NOMO-1 treated with DMSO at 0.1 percent for 48 hours (cell line): Measurements from ENCODE around the gene PLA2R1.

Source experiments
- DNase-seq: peaks from one replicate; lab custom pipeline; 2025; ENCODE audit not compliant: unreplicated experiment; lab: John Stamatoyannopoulos, UW

PLA2R1 gene

DNA sequence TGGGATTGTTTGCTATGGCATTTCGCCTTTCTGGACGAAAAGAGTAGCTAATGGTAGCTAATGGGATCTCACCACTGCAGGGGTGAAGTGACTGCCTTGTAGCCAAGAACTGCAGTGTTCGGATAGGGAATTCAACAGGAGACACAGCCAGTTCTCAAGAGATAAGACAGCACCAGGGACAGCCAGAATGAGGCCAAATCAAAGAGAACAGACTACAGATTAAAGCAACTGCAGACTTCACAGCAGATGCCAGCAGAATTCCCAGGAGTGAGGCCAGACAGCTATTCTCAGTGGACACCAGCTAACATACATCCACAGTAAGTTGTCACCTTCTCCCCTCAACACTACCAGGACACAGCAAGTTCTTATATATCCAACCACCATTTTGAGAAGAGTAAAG is 124.0 kb downstream of the PLA2R1 start:
- no peak for DNase-seq

DNA sequence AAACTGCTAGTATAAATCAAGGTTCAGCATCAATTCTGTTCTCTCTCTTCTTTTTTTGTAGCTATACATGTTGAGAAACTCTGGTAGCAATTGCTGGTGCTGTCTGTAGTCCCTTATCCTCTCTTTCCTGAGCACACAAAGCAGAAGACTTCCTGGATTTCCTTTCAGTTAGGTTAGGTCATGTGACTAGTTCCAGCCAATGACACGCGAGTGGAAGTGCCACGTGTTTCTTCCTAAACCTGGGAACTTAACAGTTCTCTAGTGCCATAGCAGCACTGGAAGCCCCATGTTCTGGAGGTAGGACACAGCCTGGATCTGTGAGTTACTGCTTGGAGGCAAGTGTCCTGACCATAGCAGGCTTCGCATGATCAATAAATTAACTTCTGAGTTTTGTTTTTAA is 125.9 kb downstream of the PLA2R1 start:
- no peak for DNase-seq

DNA sequence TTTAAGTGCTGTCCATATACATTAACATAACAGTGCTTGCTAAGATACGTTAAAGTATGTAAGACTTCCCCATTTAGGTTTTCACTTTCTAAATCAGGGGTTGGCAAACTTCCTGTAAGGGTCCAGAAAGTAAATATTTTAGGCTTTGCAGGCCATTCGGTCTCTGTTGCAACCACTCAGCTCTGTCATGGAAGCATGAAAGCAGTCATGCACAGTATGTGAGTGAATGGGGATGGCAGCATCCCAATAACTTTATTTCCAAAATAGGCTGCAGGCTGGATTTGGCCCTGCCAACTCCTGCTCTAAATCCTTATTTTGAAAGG is 128.7 kb downstream of the PLA2R1 start:
- DNase-seq, result peak; percentile 94

DNA sequence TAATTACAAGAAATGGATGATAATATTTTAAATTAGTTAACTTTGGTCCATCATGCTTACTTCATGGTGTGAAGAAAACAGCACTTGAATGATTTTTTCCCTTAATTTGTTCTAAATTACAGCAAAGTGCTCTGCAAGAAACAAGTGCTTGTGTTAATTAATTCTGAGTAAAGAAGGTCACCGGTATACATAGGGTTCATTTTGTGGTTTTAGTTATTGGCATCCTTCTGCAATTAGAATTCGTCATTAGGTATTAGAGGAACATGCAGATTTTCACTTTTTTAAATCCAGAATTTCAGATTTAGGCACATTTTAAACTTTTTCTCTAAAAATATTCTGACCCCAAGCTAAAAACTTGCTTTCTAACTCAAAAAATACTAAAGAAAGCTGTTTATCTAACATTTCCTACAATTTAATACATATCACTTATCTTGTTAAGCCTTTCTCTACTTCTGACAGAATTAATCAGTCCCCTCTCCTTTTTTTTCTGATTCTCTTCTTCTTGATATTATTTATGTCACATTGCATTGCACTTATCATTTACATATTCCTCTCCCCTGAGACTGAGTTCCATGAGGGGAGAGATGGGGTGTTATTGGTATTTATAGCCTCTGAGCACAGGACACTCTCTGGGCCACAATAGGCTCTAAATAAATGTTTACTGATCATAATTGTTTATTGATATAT is 129.2 kb downstream of the PLA2R1 start:
- DNase-seq, result peak; percentile 30

DNA sequence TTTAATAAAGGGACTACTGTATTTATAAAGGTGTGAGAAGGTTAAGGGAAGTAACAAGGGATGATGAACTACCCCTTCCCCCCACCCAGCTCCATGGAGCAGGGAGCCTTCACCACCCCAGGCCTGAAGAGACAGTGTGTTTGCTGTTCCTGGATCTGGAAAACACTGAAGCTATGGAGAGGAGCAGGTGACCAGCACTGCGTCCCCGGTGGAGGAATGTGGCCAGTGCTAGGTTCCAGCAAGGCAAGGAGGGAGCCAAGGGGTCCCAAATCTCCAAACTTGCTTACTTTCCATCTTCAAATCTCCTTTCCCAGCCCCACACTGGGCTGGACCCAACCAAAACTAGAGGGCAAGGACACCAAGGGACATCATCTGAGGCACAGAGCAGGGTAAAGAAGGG is 135.7 kb downstream of the PLA2R1 start:
- DNase-seq, result no peak

DNA sequence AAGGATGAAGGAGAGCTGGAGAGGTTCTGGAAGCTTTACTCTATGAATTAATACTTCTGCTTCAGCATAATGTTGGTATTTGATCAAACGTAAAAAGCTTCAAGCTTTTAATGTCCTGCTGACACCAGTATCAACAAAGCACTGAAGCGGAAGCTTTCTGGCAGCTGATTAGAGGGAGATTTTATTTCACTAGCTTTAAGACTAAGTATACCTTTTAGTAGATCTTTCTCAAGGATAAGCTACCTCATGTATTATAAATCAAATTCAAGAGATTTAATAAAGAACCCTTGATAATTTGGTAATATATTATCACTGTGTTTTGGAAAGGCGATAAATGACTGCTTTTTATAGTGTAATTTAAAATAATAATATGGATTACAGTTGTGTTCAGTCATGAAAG is 136.4 kb downstream of the PLA2R1 start:
- no peak for DNase-seq

DNA sequence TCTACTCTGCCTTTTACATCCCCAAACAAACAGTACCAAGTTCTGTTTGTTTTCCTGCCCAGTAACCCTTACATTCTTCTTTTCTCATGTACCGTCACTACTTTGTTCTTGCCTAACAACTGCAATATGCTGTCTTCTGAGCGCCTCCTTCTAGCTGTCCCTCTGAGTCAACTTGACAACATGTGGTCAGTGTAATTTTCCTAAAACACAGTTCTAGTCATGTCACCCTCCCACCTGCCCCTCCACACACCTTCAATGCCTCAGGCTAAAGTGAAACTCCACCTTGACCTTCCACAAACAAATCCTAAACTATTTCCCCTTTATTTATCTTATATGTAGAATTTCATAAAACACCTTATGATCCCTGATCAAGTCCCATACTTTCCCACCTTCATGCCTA is 139.9 kb downstream of the PLA2R1 start:
- DNase-seq, result peak; percentile 7

DNA sequence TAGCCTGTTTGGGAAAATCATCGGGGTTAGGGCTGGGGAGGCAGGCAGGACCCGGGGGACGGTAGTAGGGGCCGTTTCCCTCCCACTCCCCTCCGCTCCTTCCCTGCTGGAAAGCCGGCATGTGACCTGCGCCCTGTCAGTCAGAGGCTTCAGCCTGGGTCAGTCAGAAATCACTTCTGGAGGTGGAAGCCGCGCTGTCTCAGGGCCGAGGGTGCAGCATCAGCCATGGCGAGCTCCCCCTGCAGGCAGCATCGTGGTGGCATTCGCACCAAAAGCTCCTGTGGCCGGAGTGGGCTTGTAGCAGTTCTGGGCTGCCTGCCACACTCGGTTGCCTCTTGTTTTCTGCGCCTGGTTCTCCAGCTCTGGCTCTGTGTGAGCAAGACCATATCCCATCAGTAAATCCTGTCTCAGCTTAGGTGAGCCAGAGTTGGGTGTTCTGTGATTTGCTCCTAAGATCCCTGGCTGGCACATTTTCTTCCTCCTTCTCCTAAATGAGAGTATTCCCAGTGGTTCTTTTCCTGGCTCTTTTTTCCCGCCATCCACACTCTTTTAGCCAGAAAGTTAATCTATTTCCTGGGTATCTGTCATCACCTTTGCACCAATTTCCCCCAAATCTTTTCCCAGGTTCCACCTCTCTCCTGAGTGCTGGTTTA is 140.5 kb downstream of the PLA2R1 start:
- peak; percentile 58 for DNase-seq

DNA sequence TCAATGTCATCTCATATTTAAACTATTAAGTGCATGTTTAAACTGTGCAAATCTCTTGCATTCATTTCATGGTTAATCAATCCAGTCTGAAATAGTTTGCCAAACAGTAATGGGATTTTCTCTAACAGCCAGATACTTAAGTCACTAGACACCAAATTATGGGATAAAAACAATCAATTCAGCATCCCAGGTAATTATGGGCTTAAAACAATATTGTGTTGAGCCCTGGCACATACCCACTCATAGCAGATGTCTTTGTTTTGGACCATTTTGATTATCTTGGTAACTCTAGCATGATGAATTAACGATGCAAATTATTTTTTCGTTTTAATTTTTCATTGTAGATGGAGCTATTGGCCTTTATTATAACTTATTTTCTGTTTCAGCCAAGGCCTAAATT is 145.9 kb downstream of the PLA2R1 start:
- no peak for DNase-seq

DNA sequence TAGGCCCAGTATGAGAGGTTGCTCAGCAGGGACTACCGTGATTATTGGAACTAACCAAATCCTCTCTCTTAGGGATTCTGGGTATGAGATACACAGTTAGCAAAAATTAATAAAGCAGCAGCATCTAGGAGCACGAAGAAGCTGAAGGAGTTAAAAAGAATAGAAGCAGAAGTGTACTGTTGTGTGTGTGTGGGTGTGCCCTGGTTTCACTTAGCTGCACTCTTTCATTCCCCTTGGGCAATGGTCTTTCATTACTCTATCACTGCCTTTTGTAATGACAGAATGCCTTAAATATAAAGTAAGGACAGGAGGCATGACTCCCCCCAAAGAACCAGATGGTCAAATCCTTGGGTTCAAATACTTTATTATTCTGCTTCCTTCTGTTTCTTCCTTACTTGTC is 148.5 kb downstream of the PLA2R1 start:
- no peak for DNase-seq

DNA sequence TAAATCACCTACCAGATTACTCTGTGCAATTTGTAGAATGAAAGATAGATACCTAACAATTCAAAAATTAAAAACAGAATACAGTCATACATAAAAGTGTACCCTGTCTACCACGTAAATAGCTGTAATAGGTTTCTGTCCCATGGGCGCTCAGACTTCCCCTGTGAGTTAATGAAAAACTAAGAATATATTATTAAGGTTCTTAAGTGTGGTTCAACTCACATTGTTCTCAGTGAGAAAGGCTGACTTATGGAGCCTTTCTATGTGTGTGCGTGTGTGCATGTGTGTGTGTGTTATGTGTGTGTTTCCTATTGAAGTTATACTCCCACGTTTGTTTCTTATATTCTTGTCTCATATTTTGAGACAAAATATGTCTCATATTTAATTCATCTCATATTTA is 149.8 kb downstream of the PLA2R1 start:
- DNase-seq, result no peak

DNA sequence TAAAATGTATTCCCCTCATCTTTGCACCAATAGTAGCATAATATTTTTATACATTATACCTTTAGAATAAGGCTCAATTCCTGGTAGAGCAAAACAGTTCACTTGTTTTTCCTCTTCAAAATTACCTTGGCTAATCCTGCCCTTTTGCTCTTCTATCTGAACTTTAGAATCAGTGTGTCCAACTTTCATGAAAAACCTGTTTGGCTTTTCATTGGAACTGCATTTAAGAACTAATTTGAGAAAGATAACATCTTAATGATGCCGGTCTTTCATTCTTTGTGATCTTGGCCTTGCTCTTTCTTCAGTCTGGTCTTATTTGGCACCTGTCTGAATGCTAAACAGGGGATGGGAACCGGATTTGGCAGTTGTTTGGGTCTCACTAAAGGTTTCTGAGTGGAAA is 151.5 kb downstream of the PLA2R1 start:
- no peak for DNase-seq

DNA sequence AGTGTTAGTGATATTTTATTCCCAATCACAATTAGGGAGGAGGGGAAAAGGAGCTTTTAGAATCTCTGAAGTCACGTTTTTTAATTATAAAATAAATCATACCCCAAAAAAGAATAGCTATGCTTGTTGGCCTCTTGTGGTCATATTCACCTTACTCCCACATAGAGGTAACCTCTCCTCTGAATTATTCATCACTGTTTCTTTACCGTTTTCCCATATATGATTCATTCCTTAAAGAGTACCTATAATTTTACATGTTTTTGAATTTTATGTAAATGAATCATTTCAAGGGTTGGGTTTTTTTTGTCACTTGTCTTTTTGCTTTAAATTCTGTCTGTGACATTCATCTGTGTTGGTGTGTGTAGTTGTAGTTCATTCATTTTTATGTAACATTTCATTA is 153.8 kb downstream of the PLA2R1 start:
- DNase-seq, result no peak

DNA sequence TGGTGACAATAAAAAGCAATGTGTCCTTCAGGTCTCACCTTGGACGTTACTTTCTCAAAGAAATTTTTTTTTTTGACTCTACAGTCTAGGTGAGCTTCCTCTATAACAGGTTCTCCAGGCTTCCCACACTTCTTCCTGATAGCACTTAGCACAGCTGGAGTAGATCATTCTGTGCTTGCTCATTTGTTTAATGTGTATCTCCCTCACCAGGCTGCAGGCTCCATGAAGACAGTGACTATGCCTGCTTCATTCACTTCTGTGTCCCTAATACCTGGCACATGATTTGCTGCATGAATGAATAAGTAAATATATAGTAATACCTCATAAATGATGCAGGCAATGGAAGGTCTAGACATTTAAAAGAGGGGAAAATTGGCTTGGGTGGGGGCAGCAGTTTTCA is 154.5 kb downstream of the PLA2R1 start:
- no peak for DNase-seq

DNA sequence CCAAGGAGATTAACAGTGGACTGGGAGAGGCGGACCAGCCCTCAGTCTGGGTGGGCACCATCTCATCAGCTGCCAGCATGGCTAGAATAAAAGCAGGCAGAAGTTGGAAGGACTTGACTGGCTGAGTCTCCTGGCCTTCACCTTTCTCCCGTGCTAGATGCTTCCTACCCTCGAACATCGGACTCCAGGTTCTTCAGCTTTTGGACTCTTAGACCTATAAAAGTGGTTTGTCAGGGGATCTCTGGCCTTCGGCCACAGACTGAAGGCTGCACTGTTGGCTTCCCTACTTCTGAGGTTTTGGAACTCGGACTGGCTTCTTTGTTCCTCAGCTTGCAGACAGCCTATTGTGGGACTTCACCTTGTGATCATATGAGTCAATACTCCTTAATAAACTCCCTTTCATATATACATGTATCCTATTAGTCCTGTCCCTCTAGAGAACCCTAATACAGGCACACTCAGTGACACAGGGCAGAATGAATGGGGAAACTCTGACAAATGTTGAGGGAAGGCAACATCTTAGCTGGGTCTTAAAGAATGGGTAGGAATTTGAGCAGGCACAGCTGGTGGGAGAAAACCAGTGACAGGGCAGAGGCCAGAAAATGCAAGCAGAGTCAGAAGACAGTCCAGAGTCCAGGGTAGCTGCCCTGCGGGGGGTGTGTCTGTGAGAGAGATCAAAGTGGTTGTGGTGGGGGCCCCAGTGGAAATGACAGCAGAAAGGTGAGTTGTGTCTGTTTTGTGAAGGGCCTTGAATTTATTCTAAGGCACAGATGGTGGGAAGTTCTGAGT is 156.3 kb downstream of the PLA2R1 start:
- no peak for DNase-seq

DNA sequence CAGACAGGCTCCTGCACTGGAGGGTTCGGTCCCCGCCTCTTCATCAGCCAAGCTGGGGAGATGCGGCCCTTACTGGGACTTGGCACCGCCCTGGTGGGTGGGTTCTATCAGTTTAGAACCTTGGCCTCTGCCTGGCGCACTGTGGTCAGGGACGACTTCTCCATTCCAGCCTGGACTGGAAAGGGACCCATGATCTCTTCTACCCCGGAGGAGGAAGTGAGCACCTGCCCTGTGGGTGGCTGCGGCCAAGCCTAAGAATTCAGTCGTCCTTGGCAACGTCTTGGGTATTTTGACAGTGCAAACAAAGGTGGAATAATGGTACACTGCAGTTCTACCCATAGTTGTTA is 157.5 kb downstream of the PLA2R1 start:
- DNase-seq, result peak; percentile 98

DNA sequence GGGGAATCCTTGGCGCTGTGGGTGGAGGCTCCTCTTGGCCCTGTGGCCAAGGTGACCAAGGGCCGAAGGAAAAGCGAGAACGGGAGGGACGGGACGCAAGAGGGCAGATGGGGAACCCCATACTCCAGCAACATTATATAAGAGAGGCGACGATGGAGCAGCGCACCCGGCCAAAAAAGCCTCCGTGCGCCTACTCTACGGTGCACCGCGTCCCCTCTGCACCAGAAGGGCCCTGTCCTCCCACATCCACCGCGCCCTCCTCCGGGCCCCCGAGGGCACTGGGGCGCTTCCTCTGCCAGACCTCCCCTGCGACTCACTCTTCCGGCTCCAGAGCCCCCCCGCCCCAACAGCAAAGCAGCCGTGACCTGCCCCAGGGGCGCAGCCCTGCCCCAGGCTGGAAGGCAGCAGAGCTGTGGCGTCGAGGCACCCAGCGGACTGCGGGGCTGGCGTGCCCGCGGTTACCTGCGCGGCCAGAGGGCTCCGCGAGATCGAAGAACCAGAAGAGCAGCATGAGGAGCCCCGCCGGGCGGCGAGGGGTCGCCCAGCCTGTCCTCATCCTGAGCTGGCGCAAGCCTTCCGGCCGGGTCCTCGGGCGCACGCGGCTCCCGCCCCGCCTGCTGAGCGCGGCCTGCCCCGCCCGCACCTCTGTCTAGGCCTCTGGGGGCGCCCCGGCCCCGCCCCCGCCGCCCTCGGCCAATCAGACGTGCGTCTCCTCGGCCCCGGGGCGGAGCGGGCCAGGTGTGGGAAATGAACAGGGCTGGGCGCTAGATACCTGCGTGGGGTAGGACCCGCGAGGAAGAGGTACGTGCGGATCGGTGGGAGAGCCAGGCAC is 158.1 kb downstream of the PLA2R1 start, which contains the start of gene LY75:
LY75 (minus strand) TSS at position 630 of the 832 bp plus-strand sequence.
- peak; percentile 88 for DNase-seq

DNA sequence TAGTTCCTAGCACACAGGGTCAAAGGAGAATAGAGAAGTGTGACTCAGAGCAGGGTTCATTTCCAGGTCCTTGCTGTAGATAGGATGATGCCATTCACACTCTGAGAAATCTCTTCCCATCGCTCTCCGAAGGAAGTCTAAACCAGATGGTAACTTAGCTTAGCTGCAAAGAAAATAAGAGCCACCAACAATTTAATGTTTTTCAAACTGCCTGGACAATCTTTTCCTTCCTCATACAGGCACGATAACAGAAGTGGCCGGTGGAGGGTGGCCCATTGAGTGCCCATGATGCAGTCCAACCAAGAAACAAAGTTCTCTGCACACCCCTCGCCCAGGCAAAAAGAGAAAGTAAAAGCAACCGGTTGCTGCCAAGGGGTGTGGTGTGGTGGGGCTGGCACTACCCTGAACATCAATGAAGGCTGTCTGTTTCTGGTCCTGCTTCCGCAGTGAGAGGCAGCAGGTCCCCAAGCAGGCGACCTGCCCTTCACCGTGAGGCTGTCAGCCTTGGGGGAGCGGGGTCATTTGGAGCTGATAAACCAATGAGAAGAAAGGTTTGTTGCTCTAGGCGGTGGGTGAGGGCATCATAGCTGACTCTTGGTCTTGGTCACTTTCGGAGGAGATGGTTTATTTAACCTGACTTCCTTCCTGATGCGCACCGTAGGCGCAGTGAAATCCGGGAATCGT is 158.8 kb downstream of the PLA2R1 start:
- peak; percentile 61 for DNase-seq

DNA sequence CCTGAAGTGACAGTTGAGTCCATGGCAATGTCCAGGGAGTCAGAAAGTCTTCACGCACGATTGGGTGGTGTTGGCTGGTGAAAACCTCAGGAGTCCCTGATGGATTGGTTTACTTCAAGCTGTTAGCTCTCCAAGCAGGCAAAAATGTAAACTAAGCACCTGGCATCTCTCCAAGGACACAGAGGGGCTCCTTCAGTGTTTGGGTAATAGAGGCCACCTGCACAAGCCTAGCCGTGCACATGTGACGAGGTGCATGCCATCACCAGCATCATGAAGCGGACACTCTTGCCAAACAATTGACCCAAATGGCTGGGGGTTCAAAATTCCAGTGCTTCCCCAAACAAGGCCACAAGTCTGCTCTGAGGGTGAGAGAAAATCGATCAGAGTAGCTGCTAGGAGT is 159.7 kb downstream of the PLA2R1 start:
- DNase-seq, result no peak

DNA sequence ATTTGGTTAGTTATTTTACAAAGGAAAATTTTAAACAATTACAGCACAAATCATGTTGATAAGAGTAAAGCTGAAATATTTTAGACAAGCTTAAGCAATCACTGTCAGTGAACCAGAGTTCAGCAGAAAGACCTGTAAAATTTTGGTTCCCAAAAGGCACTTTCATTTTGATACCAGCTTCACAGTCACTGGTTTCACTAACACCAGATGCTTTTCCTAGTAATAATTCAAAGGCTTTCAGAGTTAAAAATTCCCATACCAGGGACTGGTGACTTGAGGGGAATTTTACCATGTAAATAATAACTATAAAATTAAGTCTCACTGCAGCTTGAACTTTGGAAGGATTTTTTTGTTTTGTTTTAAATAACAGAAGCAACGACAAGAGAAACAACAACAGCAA is 162.1 kb downstream of the PLA2R1 start:
- DNase-seq, result no peak

DNA sequence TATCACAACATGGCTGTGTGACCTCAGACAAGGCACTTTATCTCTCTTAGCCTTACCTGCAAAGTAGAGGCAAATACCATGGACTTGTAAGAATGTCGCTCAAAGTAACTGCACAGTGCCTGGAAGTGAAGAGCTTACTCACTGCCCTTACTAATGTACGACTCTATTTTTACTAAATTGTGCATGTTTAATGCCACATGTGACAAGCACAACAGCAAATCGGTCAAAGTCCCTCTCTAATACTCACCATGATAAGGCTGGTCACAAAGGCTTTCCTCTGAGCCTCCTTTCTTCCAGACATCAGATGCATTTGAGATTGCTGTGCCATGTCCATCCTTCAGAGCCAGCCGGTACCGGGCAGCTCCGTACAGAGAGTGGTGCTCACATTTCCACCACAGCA is 164.0 kb downstream of the PLA2R1 start:
- no peak for DNase-seq
